GM21723 (cell line): ENCODE data around the gene NUAK1.

ENCODE experiments used
- ATAC-seq: cut with Tn5 transposase; IDR thresholded peaks from one replicate; pipeline ENCODE4 v1.9.1; 2021; ENCODE audit warnings: mild to moderate bottlenecking, moderate library complexity; ENCODE audit not compliant: unreplicated experiment

NUAK1 gene

GRCh38 chr12:106132175-106133135 is 6.3 kb downstream of the NUAK1 start:
- ATAC-seq = no peak

DNA sequence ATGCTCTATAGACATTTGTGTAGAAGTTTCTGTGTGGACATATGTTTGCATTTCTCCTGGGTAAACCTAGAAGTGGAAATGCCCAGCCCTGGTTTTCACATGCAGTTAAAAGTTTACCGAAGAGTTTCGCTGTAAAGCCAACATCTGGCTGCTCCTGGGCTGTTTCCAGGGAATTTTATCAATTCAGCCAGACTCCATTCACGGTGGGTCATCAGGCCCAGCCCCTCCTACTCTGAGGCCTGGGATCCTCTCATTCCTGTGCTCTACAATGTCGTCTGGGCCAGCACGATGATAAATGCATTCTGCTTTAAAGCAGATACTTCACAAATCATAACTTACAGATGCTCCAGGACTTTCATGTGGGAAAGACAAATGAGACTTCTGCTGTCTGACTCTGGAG is 7.1 kb downstream of the NUAK1 start:
- no peak for ATAC-seq

DNA sequence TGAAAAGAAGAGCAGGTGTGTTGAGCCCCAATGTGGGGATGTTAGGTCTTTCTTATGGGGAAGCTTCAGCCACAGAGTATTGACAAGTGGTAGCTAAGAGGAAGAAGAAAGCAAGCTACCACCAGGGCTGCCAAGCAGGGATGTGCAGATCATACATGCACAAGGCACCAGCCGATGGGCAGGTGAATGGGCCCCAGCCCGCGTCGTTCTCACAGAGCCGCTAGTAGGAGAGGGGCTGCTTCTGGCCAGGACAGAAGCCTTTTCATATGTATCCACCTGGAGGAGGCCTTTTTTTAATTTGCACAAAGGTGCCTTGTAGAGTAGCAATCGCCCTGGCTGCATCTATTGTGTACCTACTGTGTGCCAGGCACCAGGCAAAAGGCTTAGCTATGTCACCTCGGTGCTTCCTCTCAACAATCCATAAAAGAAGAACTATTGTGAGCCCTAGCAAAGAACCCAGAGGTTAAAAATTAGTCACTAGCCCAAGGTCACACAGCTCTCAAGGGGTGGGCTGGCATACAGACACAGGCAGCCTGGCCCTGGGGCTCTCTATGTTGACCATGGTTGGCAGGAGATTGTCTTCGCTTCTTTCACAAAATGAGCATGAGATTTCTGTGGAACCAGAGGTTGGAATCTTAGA is 8.2 kb downstream of the NUAK1 start:
- ATAC-seq = no peak

- no peak for ATAC-seq
These were observed 10.0 kb downstream of the NUAK1 start for GRCh38 chr12:106128585-106129328.

- no peak for ATAC-seq
These were observed 11.2 kb downstream of the NUAK1 start for GRCh38 chr12:106127338-106128126.

DNA sequence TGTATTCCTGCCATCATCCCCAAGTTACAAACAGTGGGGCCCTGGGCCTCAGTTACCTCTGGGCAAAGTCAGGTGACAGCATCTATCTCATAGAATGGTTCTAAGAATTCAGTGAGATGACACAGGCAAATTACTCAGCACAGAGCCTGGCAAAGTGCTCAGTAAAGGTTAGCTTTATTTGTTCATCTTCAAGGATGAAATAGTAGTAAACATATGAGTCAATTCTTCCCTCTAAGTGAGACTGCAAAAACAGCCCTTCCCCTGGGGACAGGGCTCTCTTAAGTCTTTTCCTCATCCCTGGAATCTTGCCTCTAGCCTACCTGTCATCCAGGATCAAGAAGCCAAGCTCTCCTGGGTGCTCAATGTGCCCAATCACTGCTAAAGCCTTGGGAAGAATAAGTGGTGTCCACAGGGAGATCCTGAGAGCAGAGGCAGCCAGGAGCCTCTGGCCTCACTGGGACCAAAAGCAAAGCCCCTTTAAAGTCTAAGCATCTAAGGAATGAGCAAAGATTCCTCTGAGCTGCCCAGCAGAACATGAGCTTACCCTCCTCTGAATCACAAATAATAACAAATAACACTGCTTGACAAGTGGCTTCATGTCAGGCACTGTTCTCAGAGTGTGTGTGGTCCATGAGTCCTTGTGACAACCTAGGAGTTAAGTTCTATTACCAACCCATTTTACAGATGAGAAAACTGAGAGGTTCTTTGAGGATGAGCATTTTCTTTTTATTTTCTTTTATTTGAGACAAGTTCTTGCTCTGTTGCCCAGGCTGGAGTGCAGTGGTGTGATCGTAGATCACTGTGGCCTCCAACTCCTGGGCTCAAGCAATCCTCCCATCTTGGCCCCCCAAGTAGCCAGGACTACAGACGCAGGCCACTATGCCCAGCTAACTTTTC is 12.1 kb downstream of the NUAK1 start:
- ATAC-seq = no peak

GRCh38 chr12:106125351-106126095 is 13.2 kb downstream of the NUAK1 start:
- no peak for ATAC-seq

GRCh38 chr12:106123551-106124081 is 15.1 kb downstream of the NUAK1 start:
- ATAC-seq = no peak

DNA sequence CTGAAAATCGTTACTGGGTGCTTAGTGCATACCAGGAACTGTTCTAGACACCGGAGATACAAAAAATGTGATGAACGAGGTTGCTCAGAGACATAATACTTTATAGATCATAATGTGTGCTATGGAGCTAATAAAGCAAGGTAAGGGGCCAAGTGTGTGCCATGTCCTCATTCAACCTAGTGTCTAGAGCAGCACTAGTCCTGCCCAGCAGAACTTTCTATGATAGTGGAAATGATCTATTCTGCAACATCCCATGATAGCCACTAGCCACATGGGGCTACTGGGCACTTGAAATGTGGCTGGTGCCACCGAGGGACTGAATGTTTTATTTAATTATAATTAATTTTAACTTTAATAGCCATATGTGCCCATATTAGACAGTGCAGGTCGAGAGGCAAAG is 15.6 kb downstream of the NUAK1 start:
- no peak for ATAC-seq

DNA sequence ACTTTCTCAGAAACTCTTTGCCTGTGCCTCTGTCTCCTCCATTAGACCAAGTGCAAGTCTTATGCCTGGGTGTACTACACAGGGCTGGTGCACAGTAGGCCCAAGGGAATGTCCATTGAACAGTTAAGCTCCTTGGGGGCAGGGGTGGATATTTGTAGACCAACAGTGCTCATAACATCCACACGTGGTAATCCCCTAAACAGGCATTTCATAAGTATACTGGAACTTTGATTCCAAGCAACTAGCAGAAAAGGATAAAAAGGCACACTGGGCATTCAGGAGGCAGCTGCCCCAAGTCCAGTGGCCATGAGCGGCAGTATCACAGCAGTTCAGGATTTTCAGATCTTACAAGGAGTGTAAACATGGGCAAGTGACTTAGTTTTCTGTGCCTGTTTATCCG is 16.8 kb downstream of the NUAK1 start:
- ATAC-seq = no peak

- ATAC-seq = no peak
These were observed 18.1 kb downstream of the NUAK1 start for GRCh38 chr12:106120519-106121105.

- ATAC-seq = no peak
These were observed 19.5 kb downstream of the NUAK1 start for GRCh38 chr12:106119301-106119700.

DNA sequence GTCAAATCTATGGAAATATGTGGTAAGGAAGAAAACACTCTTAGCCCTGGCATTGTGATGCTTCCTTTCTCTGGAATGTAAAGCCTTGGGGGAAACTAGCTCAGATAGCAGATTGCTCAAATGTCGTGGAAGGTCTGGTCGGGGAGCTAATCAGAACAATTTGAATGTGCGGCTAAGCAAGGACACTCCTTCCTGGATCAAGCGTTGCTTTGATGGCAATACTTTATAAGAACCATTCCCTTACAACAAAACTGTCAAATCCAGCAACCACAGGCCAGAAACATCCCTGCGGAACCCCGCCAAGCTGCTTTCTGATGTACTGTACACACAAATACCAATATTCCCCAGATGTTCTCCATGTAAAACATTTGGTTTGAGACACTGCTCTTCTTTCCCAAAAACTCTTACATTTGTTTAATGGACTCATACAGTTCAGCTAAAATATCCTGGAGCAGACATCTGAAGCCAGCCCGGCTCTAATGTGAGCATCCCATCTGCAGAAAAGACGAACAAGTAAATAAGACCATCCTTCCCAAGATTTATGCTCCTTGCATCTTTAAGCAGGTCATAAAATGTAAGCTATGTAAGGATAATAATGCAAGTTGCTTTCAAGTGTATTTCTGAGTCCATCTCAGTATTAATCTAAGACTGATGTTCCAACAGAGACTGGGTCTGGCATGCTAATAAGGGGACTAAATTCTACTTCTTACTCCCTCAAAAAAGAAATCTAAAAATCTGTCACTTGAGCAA is 20.2 kb downstream of the NUAK1 start:
- no peak for ATAC-seq

GRCh38 chr12:106115440-106115839 is 23.3 kb downstream of the NUAK1 start:
- no peak for ATAC-seq

- no peak for ATAC-seq
These were observed 24.2 kb downstream of the NUAK1 start for GRCh38 chr12:106114447-106115068.

GRCh38 chr12:106113824-106114446 is 24.8 kb downstream of the NUAK1 start:
- no peak for ATAC-seq

GRCh38 chr12:106113446-106113823 is 25.3 kb downstream of the NUAK1 start:
- no peak for ATAC-seq
